WI38 (cell line): ENCODE results near the gene MACO1.

Source experiments
- H3K4me3 ChIP-seq: 2 replicates; pipeline ENCODE4 v1.5.1; 2011; ENCODE audit warnings: low read depth, mild to moderate bottlenecking, control low read depth, low read length
- CTCF ChIP-seq: IDR thresholded peaks from 2 replicates; pipeline ENCODE4 v1.5.1; 2012; ENCODE audit warnings: low read depth, mild to moderate bottlenecking, control low read depth, low read length

MACO1 gene

GRCh38 chr1:25517476-25518394 is 87.0 kb downstream of the MACO1 start:
- TF ChIP-seq CTCF: no peak
- H3K4me3 ChIP-seq: no peak overlapping the region

- TF ChIP-seq CTCF: no peak
Measured at GRCh38 chr1:25519624-25520023, 88.9 kb downstream of the MACO1 start.

GRCh38 chr1:25520446-25521061 is 89.9 kb downstream of the MACO1 start:
- H3K4me3 ChIP-seq: no peak overlapping the region
- peak; percentile 51; the same call in 1 of the 2 replicates for TF ChIP-seq CTCF

More at GRCh38 chr1:25519624-25520023, 88.9 kb downstream of the MACO1 start:
- no peak overlapping the region for H3K4me3 ChIP-seq

- no peak for TF ChIP-seq CTCF
- no peak overlapping the region for H3K4me3 ChIP-seq
Measured at GRCh38 chr1:25522031-25522655, 91.4 kb downstream of the MACO1 start.

- H3K4me3 ChIP-seq: no peak overlapping the region
- no peak for TF ChIP-seq CTCF
Measured at GRCh38 chr1:25523542-25523941, 92.8 kb downstream of the MACO1 start.

GRCh38 chr1:25524568-25525360 is 94.1 kb downstream of the MACO1 start:
- TF ChIP-seq CTCF: no peak

More at GRCh38 chr1:25524568-25525360, 94.1 kb downstream of the MACO1 start:
- no peak overlapping the region for H3K4me3 ChIP-seq
